Sigmoid colon (tissue), 7 donors: Measurements from ENCODE around the gene KIAA0513. TPM values are rescaled to one million over a fixed set of nuclear protein-coding genes. Genes with fewer than 3 reads are reported as not detected.

ENCODE experiments used
- DNase-seq: peaks from one replicate; pipeline ENCODE4 v3.0.0-alpha.2; 2019
- H3K27ac ChIP-seq, 4 donors: fragments of 200-600 bp; sonication (generic); one replicate each; pipeline ENCODE4 v1.5.1; 2016 to 2019; ENCODE audit warnings: mild to moderate bottlenecking in 1 of 4
- H3K27me3 ChIP-seq, 3 donors: fragments of 200-600 bp; sonication (generic); one replicate each; pipeline ENCODE4 v1.5.1; 2019; ENCODE audit warnings: mild to moderate bottlenecking in 1 of 3
- H3K36me3 ChIP-seq, 4 donors: fragments of 200-600 bp; sonication (generic); one replicate each; pipeline ENCODE4 v1.5.1; 2016 to 2019
- H3K4me1 ChIP-seq, 4 donors: fragments of 200-600 bp; sonication (generic); one replicate each; pipeline ENCODE4 v1.5.1; 2017 to 2019
- H3K4me3 ChIP-seq, 4 donors: fragments of 200-600 bp; sonication (generic); one replicate each; pipeline ENCODE4 v1.5.1; 2017 to 2019; ENCODE audit warnings: mild to moderate bottlenecking in 2 of 4, moderate library complexity in 1 of 4
- H3K9me3 ChIP-seq, 4 donors: fragments of 200-600 bp in 3 of 4; sonication (generic) in 3 of 4; one replicate each; pipeline versions ENCODE4 v1.5.1 to v1.6.1; 2013 to 2019
- CTCF ChIP-seq, 4 experiments: fragments of 450-650 bp in 3 of 4; fragments of 200-600 bp in 1 of 4; IDR thresholded peaks; one replicate each; pipeline ENCODE4 v1.5.1; 2016 to 2019; ENCODE audit warnings: antibody characterized with exemption in 4 of 4, mild to moderate bottlenecking in 3 of 4, moderate library complexity in 2 of 4
- EP300 ChIP-seq, 4 donors: sonication (generic); formaldehyde crosslinking; IDR thresholded peaks; one replicate each; pipeline ENCODE4 v1.6.1; 2017; ENCODE audit warnings: antibody characterized with exemption in 4 of 4
- POLR2A ChIP-seq, 2 donors: fragments of 450-650 bp; IDR thresholded peaks; one replicate each; pipeline ENCODE4 v1.6.1; 2016; ENCODE audit warnings: antibody characterized with exemption in 2 of 2, mild to moderate bottlenecking in 2 of 2, moderate library complexity in 2 of 2
- POLR2AphosphoS5 ChIP-seq, 4 donors: sonication (generic); formaldehyde crosslinking; IDR thresholded peaks; one replicate each; pipeline ENCODE4 v1.6.1; 2017; ENCODE audit warnings: antibody characterized with exemption in 4 of 4
- WGBS, 2 donors: extraction: QIAGEN DNeasy Blood & Tissue Kit; methylation state at CpG; one replicate each; pipeline ENCODE4 v1.1.7; 2013; 5-methylcytosine and 5-hydroxymethylcytosine counted together
- intact Hi-C: fragments of 100-400 bp; cut with DNase I; formaldehyde crosslinking; loops from one replicate; pipeline ENCODE4 v1.15.1; 2023
- polyA plus RNA-seq, 3 donors: library from polyadenylated mRNA; stranded (reverse); fragments of 200-250 nt; gene quantifications; one replicate each; pipeline ENCODE4 v1.2.3, GENCODE V29; 2013
- total RNA-seq, 4 donors: library from RNA; depleted of rRNA; stranded (reverse); fragments of >200 nt; gene quantifications; one replicate each; pipeline ENCODE4 v1.1.0, GENCODE V29; 2016
- donor health status: healthy with polysubstance abuse.
- donor health status: Bipolar disorder and iron deficiency.
- donor health status: healthy.

The KIAA0513 gene
- total and polyA plus RNA-seq, 7 donors, result 8.4 to 40.2 (median 18.6) TPM

- no peaks in the 10 kb centered on the region for H3K9me3 ChIP-seq
- peaks cover 0 to 23% (median 19%) of the 10 kb centered on the region in 4 donors for H3K4me1 ChIP-seq
- no peak overlapping the region for H3K4me3 ChIP-seq
- 54 to 81% methylated on average over 13 of the region's 13 CpGs for WGBS, 2 donors
- peaks cover 0 to 7% (median under 1%) of the 10 kb centered on the region in 4 donors for H3K36me3 ChIP-seq
- TF ChIP-seq POLR2A (IDR thresholded peaks at IDR 0.05) (no peak), POLR2AphosphoS5 (IDR thresholded peaks at IDR 0.05) (no peak), EP300 (IDR thresholded peaks at IDR 0.05) (no peak), CTCF (IDR thresholded peaks at IDR 0.05) (no peak)
- DNase-seq, result no peak
- intact Hi-C loops, result no loop called here
- H3K27me3 ChIP-seq, result peaks cover 0 to 7% (median 0%) of the 10 kb centered on the region in 3 donors
- no peak overlapping the region for H3K27ac ChIP-seq
These were observed 66.1 kb downstream of the KIAA0513 start for GRCh38 chr16:85093705-85094104.

GRCh38 chr16:85094176-85094805, 66.7 kb downstream of the KIAA0513 start:
- no peak overlapping the region for H3K4me3 ChIP-seq
- DNase-seq, result no peak
- no peaks in the 10 kb centered on the region for H3K9me3 ChIP-seq
- intact Hi-C loops, result no loop called here
- peaks cover 0 to 7% (median 0%) of the 10 kb centered on the region in 3 donors for H3K27me3 ChIP-seq
- TF ChIP-seq POLR2A (IDR thresholded peaks at IDR 0.05), result no peak
- TF ChIP-seq EP300 (IDR thresholded peaks at IDR 0.05), result no peak
- TF ChIP-seq POLR2AphosphoS5 (IDR thresholded peaks at IDR 0.05), result no peak
- TF ChIP-seq CTCF (IDR thresholded peaks at IDR 0.05), result no peak
- WGBS, 2 donors, result 85 to 87% methylated on average over 12 of the region's 12 CpGs
- peaks cover 0 to under 1% (median 0%) of the 10 kb centered on the region in 4 donors for H3K36me3 ChIP-seq
- H3K4me1 ChIP-seq, result peaks cover 0 to 18% (median 16%) of the 10 kb centered on the region in 4 donors
- no peak overlapping the region for H3K27ac ChIP-seq

GRCh38 chr16:85094812-85095211, 67.2 kb downstream of the KIAA0513 start:
- Histone ChIP-seq H3K36me3 (no peaks in the 10 kb centered on the region), H3K27me3 (peaks cover 0 to 7% (median 0%) of the 10 kb centered on the region in 3 donors), H3K27ac (no peak overlapping the region), H3K9me3 (no peaks in the 10 kb centered on the region), H3K4me3 (no peak overlapping the region), H3K4me1 (peaks cover 0 to 13% (median 10%) of the 10 kb centered on the region in 4 donors)
- TF ChIP-seq CTCF (IDR thresholded peaks at IDR 0.05) (no peak), POLR2AphosphoS5 (IDR thresholded peaks at IDR 0.05) (no peak), EP300 (IDR thresholded peaks at IDR 0.05) (no peak), POLR2A (IDR thresholded peaks at IDR 0.05) (no peak)
- WGBS, 2 donors, result 85% methylated on average over 12 of the region's 12 CpGs
- intact Hi-C loops, result no loop called here
- no peak for DNase-seq

- no peak for DNase-seq
- no peaks in the 10 kb centered on the region for H3K4me1 ChIP-seq
These were observed 69.3 kb downstream of the KIAA0513 start for GRCh38 chr16:85096921-85097320.

GRCh38 chr16:85098565-85098964, 71.0 kb downstream of the KIAA0513 start:
- Histone ChIP-seq H3K27ac (no peak overlapping the region), H3K4me1 (no peaks in the 10 kb centered on the region), H3K27me3 (peaks cover 0 to 7% (median 0%) of the 10 kb centered on the region in 3 donors), H3K4me3 (no peak overlapping the region), H3K36me3 (no peaks in the 10 kb centered on the region), H3K9me3 (no peaks in the 10 kb centered on the region)
- no peak for DNase-seq
- intact Hi-C loops, result no loop called here
- TF ChIP-seq EP300 (IDR thresholded peaks at IDR 0.05) (no peak), POLR2A (IDR thresholded peaks at IDR 0.05) (no peak), POLR2AphosphoS5 (IDR thresholded peaks at IDR 0.05) (no peak), CTCF (IDR thresholded peaks at IDR 0.05) (no peak)
- WGBS, 2 donors, result 73 to 85% methylated on average over 10 of the region's 10 CpGs

More at GRCh38 chr16:85096921-85097320, 69.3 kb downstream of the KIAA0513 start:
- intact Hi-C loops, result no loop called here
- no peak overlapping the region for H3K27ac ChIP-seq
- H3K4me3 ChIP-seq, result no peak overlapping the region
- H3K36me3 ChIP-seq, result no peaks in the 10 kb centered on the region
- 63 to 82% methylated on average over 9 of the region's 9 CpGs for WGBS, 2 donors
- no peaks in the 10 kb centered on the region for H3K9me3 ChIP-seq
- H3K27me3 ChIP-seq, result peaks cover 0 to 7% (median 0%) of the 10 kb centered on the region in 3 donors
- TF ChIP-seq POLR2A (IDR thresholded peaks at IDR 0.05) (no peak), EP300 (IDR thresholded peaks at IDR 0.05) (no peak)
